ENCODE data around the gene EML4. TPM values are rescaled to one million over a fixed set of nuclear protein-coding genes. Genes with fewer than 3 reads are reported as not detected.

EML4 gene
- total and polyA plus RNA-seq, 8 donors: 12.5 to 44.0 (median 33.2) TPM

- peaks cover 0 to 5% (median 3%) of the 10 kb centered on the region in 3 donors for H3K36me3 ChIP-seq
- H3K27ac ChIP-seq: no peak overlapping the region
- intact Hi-C loops (cut with DNase I): loop anchor here in 1 of 3 donors (10.0 kb wide), 1 partner anchor 485 kb away; no protein-coding TSS in a partner anchor
- peaks cover 4 to 8% (median 7%) of the 10 kb centered on the region in 3 donors for H3K4me1 ChIP-seq
- H3K27me3 ChIP-seq: no peaks in the 10 kb centered on the region
- WGBS, 2 donors: 83 to 84% methylated on average over 21 of the region's 21 CpGs
- no peak for DNase-seq
- no peaks in the 10 kb centered on the region for H3K9me3 ChIP-seq
- ATAC-seq: peak in 2 of 4 donors; percentile 49 to 51
- no peak for FAIRE-seq
- H3K4me3 ChIP-seq: no peak overlapping the region
- TF ChIP-seq CTCF (IDR thresholded peaks at IDR 0.05): no peak
These were observed 170.2 kb downstream of the EML4 start for GRCh38 chr2:42339191-42339912.

- no peak for TF ChIP-seq CTCF (IDR thresholded peaks at IDR 0.05)
- peaks cover 4 to 8% (median 7%) of the 10 kb centered on the region in 3 donors for H3K4me1 ChIP-seq
- peaks cover 0 to 5% (median 3%) of the 10 kb centered on the region in 3 donors for H3K36me3 ChIP-seq
- no peaks in the 10 kb centered on the region for H3K9me3 ChIP-seq
- H3K27ac ChIP-seq: no peak overlapping the region
- FAIRE-seq (no peak), DNase-seq (no peak), ATAC-seq (no peak)
- H3K4me3 ChIP-seq: no peak overlapping the region
- H3K27me3 ChIP-seq: no peaks in the 10 kb centered on the region
- WGBS, 2 donors: 82 to 90% methylated on average over 23 of the region's 23 CpGs
- intact Hi-C loops (cut with DNase I): no loop called here
These were observed 171.1 kb downstream of the EML4 start for GRCh38 chr2:42340045-42340937.

- Histone ChIP-seq H3K9me3 (no peaks in the 10 kb centered on the region), H3K4me3 (no peak overlapping the region), H3K27me3 (no peaks in the 10 kb centered on the region), H3K4me1 (peaks cover 4 to 8% (median 7%) of the 10 kb centered on the region in 3 donors), H3K27ac (no peak overlapping the region), H3K36me3 (peaks cover 0 to 3% (median 0%) of the 10 kb centered on the region in 3 donors)
- TF ChIP-seq CTCF (IDR thresholded peaks at IDR 0.05): no peak
- intact Hi-C loops (cut with DNase I): no loop called here
- ATAC-seq: no peak
- 90 to 91% methylated on average over 10 of the region's 10 CpGs for WGBS, 2 donors
- DNase-seq: no peak
- FAIRE-seq: no peak
These were observed 171.9 kb downstream of the EML4 start for GRCh38 chr2:42340938-42341636.

GRCh38 chr2:42342061-42342794 is 173.1 kb downstream of the EML4 start:
- TF ChIP-seq CTCF (IDR thresholded peaks at IDR 0.05): no peak
- H3K4me1 ChIP-seq: peaks cover 4 to 8% (median 7%) of the 10 kb centered on the region in 3 donors
- 64 to 67% methylated on average over 8 of the region's 8 CpGs for WGBS, 2 donors
- ATAC-seq (peak; percentile 71 to 91 (median 76)), FAIRE-seq (no peak), DNase-seq (peak in 2 of 6 donors; percentile 36 to 51)
- H3K9me3 ChIP-seq: no peaks in the 10 kb centered on the region
- H3K27ac ChIP-seq: peak overlapping the region in 2 of 4 donors; percentile 13 to 47
- no peak overlapping the region for H3K4me3 ChIP-seq
- intact Hi-C loops (cut with DNase I): no loop called here
- H3K27me3 ChIP-seq: no peaks in the 10 kb centered on the region
- H3K36me3 ChIP-seq: peaks cover 0 to 3% (median 0%) of the 10 kb centered on the region in 3 donors
